ENCODE data around the gene WFIKKN1.
A peak's percentile ranks its signal among the peaks of the same experiment; 100 is the strongest.

WFIKKN1 gene

DNA sequence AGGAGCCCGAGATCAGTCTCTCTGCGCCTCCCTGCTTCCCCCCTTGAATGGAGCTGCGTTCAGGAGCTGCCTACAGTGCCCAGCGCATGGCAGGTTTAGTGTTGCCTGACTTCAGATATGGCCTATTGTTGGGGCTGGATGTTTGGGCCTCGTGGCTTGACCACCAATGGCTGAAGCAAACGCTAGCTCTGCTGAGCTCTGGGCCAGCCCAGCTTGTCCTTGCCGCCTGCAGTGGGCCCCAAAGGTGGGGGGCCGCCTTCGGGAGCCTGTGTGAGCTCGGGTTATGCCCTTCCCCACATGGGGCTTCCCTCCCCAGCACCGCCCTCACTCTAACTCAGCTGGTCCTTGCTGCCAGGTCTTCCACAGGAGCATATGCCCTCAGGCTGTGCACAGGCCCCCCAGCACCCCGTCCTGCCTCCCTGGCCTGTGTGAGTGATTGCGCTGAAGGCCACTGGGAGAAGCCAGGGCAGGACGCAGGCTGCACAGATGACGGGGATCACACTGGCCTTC is 7.3 kb downstream of the WFIKKN1 start:
- no peak for DNase-seq

DNA sequence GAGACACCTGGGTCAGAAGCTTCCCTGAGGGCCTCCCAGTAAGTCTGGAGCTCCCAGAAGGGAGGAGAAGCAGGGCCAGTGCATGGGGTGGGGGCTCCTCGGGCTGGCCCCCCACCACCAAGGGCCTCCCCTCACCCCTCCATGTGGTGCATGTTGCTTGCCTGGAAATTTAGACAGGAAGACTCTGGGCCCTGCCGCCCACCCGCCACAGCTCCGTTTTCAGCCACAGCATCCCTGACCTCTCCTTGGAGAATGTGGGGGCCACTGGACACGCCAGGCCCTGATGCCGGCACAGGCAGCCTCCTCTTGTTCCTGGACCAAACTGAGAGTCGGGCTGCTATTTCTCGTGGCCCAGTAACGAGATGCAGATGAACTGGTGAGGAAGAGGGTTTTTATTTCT is 8.1 kb downstream of the WFIKKN1 start:
- DNase-seq: no peak

DNA sequence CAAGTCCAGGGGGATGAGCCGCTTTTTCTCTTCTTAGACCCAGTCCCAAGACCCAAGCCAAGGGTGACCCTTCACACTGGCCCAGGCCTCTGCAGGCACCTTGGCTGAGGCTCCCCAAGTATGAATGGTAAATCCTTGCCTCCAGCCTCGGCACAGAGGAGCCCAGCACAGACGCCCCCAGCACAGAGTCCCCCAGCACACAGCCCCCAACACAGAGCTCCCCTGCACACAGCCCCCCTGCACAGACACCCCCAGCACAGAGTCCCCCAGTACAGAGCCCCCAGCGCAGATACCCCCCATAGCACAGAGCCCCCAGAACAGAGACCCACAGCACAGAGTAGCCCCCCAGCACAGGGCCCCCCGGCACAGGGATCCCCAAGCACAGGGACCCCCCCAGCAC is 9.8 kb downstream of the WFIKKN1 start:
- no peak for DNase-seq

DNA sequence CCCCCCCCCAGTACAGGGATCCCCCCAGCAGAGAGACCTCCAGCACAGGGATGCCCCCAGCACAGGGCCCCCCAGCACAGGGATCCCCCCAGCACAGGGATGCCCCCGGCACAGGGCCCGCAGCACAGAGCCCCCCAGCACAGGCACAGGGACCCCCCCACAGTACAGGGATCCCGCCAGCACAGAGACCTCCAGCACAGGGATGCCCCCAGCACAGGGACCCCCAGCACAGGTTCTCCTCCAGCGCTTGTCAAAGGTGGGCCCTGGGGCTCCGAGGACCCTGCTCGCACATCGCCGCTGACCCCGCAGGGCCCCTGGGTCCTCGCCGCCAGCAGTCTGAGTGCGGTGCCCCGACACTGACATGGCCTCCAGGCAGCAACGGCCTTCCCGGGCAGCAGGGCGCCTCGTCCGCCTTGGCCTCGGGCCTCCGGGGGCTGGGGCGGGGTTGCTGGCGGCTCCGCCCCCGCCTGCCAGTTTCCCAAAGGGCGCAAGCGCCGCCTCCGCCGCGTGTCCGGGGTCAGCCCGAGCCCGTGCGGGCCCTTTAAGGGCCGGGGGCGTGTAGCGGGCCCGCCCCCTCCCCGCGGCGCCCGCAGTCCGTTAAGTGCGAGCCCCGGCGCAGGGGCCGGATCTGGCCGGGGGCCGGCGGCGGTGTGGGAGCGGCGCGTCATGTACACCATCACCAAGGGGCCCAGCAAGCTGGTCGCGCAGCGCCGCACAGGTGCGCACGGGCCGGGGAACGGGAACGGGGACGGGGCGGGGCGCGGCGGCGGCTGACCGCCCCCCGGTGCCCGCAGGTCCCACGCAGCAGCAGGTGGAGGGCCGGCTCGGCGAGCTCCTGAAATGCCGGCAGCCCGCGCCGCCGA is 10.8 kb downstream of the WFIKKN1 start, which contains the start of gene MCRIP2:
Gene MCRIP2 (plus strand): TSS at position 503 of the 863 bp plus-strand sequence. CDS start 164 bp downstream, at position 667.
- peak; percentile 13 for DNase-seq

DNA sequence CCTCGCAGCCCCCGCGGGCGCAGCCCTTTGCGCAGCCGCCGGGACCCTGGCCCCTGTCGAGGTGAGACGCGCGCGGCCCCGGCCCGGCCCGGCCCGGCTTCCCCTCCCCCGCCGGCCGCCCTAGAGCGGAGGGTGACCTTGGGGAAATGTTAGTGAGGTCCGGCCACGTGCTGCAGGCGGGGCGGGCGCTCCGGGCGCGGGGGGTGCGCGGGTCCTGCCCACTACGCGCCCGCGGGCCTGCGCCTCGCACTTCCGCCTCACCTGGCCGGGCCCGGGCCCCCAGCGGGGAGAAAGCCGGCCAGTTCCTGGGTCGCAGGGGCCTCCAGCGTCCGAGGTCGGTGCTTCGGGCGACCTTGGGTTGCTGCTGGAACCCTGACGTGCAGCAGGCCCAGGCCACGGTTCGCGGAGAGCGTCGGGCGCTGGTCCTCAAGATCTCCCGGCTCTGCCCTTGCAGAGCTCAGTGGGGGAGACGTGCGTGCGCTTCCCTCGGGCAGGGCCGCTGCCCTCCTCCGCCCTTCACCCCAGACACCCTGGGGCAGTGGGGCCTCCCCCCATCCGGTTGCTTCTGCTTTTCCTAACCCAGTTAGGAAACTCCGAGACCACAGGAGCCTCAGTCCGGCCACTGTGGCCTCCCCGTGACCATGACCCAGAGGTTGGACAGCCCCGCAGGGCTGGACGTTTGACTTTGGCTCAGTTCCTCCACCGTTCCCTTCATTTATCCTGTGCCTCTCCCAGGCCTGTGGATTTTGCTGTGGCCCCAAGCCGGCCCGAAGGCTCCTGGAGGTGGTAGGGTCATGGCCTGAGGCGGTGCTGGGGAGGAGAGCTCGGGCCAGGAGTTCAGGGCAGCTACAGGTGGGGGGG is 11.6 kb downstream of the WFIKKN1 start:
- DNase-seq: no peak

DNA sequence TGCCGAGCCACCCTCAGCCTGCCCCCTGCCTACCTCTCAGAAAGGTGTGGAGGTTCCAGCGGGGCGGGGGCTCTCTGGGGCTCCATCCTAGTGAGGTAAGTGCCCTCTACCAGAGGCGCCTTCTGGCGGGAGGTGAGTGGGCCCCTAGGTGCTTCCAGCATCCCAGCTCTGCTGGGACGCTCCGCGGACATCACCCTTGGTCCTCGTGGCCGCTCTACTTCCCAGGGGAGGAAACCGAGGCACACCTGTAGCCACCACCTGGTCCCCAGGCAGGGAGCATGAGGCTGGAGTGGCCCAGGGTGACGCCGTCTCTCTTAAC is 12.2 kb downstream of the WFIKKN1 start:
- DNase-seq: no peak

DNA sequence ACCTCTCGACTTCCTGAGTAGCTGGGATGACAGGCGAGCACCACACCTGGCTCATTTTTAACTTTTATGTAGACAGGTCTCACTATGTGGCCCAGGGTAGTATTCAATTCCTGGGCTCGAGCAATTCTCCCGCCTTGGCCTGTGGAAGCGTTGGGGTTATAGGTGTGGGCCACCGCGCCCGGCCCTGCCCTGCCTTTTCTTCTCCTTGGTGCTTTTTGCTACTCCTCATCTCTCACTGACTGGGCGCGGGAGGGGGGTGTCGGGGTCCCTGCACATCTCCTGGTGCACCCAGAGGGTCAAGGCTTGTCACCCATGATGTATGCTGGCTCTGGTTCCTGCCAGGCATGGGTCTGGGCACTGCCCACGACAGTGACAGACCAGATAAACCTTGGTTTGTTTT is 13.8 kb downstream of the WFIKKN1 start:
- DNase-seq: no peak

DNA sequence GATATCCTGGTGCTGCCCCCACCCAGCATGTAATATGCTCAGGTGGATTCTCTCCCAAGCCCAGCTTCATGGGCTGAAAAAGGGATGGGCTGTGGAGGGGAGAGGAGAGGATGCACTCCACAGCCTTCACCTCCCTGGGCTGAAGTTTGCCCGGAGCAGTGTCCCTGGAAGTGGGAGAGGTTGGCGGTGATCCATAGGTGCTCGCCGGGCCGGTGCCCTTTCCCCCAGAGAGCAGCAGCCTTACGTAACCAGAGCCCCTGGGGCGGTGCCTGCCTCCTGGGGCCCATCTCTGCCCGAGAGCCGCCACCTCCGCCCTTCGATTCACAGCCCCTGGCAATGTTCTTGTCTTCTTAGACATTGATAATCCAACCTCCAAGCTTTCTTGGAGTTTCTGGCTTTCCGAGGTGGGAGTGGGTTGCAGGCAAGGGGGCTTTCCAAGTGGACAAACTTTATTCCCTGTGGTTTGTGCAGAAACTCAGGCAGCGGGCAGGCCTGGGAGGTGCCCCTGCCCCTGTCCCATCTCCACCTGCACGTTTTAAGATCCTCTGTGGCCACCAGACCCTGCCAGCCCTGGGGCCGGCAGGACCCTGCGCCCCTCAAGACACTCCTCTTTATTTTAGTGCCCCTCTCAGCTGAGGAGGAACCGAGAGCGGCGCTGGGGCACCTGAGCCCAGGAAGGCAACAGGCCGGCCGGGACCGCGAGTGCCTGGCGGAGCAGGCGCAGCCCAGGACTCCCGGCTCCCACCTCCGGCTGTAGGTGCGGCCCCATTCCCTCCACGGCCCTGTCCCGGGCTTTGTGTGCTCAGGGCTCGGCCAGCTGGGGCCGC is 15.3 kb downstream of the WFIKKN1 start:
- DNase-seq: no peak

DNA sequence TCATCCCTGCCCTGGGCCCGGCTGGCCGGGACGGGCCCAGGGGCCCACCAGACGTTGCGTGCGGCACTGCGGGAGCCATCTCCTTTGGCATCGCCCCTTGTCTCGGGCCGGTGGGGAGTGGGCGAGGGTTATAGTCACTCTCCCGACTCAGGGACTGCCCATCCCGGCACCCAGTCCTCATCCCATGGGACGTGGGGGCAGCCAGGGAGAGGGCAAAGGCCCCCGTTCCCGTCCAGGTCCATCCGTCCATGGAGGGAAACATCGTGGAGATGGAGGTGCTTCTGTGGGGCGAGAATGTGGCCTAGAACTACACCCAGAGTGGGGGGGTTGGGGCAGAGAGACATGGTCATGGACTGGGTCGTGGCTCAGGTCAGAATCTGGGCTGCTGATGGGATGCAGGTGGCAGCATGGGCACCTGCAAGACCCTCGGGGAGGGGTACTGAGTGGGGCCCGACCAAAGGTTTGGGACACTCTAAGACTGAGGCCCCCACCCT is 15.9 kb downstream of the WFIKKN1 start:
- DNase-seq: no peak

DNA sequence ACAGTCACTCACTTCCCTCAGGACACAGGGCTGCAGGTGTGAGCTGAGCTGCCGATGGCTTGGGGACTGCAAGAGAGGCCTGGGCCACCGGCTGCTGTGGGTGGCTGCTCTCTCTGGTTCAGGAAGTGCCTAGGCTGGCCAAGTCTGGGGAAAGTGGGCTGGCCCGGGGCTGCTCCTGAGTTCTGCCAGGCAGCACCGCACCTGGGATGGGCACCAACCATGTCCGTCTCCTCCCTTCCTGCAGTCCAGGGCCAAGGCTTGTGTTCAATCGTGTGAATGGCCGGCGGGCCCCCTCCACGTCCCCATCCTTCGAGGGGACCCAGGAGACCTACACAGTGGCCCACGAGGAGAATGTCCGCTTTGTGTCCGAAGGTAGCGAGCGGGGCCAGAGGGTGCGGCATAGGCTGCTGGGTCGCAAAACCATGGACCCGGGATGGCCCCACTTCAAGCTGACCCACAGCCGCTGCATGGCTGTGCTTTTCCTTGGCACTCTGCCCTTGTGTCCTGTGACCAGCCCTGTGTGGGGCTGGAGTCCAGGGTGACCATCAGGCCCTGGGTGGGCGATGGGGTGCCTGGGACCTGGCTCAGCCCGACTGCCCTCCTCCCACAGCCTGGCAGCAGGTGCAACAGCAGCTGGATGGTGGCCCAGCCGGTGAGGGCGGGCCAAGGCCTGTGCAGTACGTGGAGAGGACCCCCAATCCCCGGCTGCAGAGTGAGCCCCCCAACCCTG is 16.6 kb downstream of the WFIKKN1 start:
- DNase-seq: no peak

DNA sequence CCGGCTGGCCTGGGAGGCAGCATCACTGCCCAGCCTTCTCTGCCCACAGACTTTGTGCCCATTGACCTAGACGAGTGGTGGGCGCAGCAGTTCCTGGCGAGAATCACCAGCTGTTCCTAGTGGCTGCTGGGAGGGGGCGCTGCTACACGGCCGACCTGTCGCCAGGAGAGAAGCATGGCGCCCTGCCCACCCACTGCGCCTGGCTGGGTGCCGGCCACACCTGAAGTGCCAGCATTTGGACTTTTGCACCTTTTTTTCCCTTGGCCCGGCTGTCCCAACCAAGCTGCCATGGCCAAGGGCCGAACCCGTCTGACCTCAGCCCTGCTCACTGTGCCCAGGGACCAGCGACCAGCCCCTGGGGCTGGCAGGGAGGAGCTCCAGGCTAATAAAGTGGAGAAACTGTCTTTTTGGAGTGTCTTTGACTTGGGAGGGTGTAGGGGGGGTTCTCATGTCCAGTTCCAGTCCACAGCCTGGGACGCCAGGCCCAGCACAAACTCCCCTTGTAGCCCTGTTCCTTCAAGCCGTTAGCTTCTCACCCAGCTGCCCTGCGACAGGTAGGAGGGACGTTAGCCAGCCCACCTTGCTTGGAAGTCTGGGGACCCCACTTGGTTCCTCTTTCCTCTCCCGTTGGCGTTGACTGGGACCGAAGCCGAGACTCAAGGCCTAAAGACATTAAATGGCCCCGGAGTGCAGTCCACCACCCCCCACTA is 17.4 kb downstream of the WFIKKN1 start:
- DNase-seq: peak; percentile 17

DNA sequence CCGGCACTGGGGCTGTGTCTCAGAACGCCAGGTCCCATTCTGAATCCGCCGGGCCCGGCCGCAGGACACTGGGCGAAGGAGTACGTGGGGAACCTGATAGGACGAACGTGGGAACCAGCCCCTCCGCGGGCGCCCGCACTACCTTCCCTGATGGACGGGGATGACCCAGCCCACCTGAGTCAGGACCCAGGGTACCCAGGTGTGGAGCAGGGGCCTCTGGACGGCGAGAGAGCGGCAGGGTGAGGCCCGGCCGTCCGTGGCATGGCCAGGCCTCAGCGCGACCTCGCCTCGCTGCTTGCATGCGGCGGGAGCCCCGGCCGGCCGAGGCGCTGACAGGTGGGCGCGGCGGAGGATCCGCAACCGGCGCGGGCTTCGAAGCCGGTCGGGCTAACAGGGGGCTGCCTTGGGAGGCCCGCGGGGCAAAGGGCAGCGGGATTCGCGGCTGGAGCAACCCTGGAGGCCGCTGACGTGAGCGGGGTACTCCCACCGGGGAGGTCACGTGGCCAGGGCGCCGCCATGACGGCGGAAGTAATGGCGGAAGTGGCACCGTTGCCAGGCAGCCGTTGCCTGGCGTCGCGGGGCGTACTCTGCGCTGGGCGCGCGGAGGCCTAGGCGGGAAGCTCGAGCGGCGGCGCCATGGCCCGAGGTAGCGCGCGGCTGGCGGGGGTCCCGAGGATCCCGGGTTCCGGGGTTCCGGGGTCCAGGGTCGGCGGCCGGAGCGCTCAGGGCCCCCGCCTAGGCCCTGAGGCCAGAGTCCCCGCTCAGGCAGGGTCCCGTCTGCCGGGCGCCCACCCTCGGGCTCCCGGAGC is 18.2 kb downstream of the WFIKKN1 start, which contains the start of gene WDR90:
Gene WDR90 (plus strand): TSS at position 585 of the 809 bp plus-strand sequence. CDS start 52 bp downstream, at position 637.
- DNase-seq: peak; percentile 83

DNA sequence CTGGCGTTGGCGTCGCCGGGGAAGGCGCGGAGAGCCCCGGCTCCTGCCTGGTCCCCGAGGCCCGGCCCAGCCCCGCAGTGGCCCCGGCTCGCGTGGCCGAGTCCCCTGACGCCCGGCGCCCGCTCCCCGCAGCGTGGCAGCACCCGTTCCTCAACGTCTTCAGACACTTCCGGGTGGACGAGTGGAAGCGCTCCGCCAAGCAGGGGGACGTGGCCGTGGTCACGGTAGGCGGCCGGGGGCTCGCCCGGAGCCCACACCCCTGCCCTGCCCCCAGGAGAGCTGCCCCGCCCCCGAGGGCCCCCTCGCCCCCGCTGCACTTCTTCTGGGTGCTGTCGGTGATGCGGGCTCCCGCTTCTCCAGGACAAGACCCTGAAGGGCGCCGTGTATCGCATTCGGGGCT is 18.8 kb downstream of the WFIKKN1 start:
- no peak for DNase-seq

DNA sequence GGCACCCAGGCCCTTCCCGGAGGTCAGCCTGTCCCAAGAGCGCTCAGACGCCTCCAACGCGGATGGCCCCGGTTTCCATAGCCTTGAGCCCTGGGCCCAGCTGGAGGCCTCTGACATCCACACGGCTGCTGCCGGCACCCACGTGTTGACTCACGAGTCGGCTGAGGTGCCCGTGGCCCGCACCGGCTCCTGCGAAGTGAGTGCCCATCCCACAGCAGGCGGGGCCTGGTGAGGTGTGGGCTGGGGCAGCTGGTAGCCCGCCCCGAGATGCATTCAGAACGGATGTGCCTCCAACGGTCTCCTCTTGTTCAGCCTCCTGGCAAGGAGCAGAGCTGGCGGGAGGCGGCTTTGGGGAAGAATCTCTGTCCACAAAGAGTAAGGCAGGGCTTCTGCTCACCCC is 21.1 kb downstream of the WFIKKN1 start:
- no peak for DNase-seq

DNA sequence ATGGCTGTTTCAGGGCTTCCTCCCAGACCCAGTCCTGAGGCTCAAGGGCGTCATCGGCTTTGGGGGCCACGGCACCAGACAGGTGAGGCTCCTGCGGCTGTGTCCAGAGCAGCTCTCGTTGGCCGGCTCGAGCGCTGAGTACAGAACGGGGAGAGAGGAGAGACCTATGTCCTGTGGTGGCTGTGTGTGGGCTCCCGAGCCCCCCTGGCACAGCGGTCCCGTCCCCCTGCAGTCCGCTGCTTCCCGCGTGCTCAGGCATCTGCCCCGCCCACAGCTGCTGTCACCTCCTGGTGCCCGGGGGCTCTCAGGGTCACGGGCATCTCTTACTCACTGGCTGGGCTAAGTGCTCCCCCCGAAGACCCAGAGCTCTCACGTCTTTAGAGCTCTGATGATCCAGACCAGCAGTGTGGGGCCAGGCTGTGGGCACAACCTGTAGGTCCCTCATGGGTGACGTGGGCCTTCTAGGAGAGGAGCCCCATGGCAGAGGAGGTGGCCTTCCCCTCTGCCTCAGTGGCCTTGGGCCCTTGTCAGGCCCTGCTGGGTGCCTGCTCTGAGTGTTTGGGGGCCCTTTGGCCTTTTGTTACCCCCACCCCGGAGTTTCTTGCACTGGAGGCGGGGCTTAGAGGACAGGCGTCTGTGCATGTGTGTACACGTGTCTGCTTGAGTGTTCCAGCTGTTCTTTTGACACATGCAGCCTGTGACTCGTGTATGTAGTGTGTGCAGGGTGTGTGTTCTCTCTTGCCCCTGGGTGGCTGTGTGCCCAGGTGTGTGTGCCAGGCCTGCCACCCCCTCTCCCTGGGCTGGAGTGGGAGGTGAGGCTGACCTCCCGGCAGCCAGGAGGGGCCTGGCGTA is 21.9 kb downstream of the WFIKKN1 start:
- no peak for DNase-seq

DNA sequence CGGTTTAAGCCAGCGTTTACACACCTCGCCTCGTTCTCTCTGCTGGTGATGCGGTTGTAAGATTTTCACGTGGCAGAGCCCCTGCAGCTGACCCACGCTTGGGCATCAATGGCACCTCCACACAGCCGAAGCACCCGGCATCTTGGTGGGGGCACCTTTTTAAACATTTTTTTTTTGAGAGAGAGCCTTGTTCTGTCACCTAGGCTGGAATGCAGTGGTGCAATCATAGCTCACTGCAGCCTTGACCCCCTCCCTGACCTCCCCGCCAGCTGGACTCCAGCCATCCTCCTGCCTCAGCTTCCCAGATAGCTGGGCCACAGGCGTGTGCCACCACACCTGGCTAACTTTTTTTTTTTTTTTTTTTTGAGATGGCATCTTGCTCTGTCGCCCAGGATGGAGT is 23.2 kb downstream of the WFIKKN1 start:
- DNase-seq: no peak

DNA sequence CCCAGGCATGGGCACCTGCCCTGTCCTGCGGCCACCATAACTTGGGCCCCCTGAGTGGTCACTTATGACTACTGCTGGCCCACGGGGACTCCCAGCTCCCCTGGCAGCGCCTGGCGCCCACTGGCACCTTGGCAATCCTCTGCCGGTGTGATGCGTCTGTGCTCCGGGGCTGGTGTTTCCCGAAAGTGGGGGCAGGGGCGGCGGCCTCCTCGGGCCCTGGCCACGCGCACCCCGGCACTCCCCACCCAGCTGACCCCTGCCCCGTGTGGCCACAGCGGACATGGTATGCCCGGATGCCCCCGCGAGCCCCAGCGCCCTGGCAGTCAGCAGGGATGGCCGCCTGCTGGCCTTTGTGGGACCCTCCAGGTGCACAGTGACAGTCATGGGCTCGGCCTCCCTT is 26.7 kb downstream of the WFIKKN1 start:
- DNase-seq: no peak

DNA sequence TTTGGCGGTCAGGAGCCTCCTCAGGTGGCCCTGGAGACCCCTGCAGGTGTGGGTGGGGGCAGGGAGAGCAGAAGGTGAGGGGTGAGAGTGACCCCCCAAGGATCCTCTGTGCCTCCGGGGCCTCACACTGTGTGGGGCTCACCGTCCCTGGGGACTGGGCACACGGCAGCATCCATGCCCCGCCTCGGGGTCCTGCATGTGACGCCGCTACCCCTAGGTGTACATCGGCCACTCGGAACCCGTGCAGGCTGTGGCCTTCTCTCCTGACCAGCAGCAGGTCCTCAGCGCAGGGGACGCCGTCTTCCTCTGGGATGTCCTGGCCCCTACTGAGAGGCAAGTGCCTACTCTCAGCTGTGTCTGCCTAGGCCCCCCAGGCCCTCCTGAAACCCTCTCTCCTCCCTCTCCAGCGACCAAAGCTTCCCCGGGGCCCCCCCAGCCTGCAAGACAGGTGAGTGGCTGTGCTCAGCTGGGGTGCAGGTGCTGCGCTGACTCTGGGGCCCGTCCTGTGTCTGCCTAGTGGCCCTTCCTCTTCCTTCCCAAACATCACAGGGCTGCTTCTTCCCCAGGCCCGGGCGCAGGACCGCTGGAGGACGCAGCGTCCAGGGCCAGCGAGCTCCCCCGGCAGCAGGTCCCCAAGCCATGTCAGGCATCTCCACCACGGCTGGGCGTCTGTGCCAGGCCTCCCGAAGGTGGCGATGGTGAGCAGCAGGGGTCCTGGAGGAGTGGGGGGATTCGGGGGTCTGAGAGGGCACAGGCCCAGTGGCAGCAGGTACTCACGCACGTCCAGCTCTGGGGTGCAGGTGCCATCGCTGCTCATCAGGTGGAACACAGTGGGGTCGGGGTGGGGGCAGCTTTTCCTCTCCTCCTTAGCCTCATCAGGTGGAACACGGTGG is 28.1 kb downstream of the WFIKKN1 start:
- no peak for DNase-seq
